HG02981 (cell line): ENCODE measurements around the gene C9orf43.
"Not testable (repeated sequence)": the region's sequence is repeated elsewhere in the genome, so short reads cannot be mapped to it uniquely, and the experiment has no call there.

Experiments
- ATAC-seq: cut with Tn5 transposase; IDR thresholded peaks from one replicate; pipeline ENCODE4 v1.9.1; 2021; ENCODE audit warnings: mild to moderate bottlenecking, moderate library complexity; ENCODE audit not compliant: unreplicated experiment

C9orf43 gene

GRCh38 chr9:113409883-113410206 lies 702 bp upstream of the C9orf43 start:
- peak; percentile 1 for ATAC-seq

- ATAC-seq: peak; percentile 96
Observed at GRCh38 chr9:113416149-113416721, 5.7 kb downstream of the C9orf43 start.

GRCh38 chr9:113417370-113417769 lies 6.8 kb downstream of the C9orf43 start:
- no peak for ATAC-seq

GRCh38 chr9:113421726-113422125 lies 11.2 kb downstream of the C9orf43 start:
- ATAC-seq: no peak

- ATAC-seq: no peak
Observed at GRCh38 chr9:113425072-113425471, 14.5 kb downstream of the C9orf43 start.

- no peak for ATAC-seq
Observed at GRCh38 chr9:113426701-113427100, 16.2 kb downstream of the C9orf43 start.

- ATAC-seq: no peak
Observed at GRCh38 chr9:113427629-113428028, 17.1 kb downstream of the C9orf43 start.

- ATAC-seq: peak; percentile 68
Observed at GRCh38 chr9:113428062-113428615, 17.6 kb downstream of the C9orf43 start.

GRCh38 chr9:113431191-113431590 lies 20.6 kb downstream of the C9orf43 start:
- no peak for ATAC-seq

- ATAC-seq: no peak
Observed at GRCh38 chr9:113436728-113437515, 26.4 kb downstream of the C9orf43 start.

GRCh38 chr9:113437716-113438115 lies 27.2 kb downstream of the C9orf43 start:
- not testable (repeated sequence) for ATAC-seq

- ATAC-seq: no peak
Observed at GRCh38 chr9:113444736-113445135, 34.2 kb downstream of the C9orf43 start.

GRCh38 chr9:113446323-113446740 lies 35.8 kb downstream of the C9orf43 start:
- no peak for ATAC-seq

- ATAC-seq: no peak
Observed at GRCh38 chr9:113449376-113449775, 38.8 kb downstream of the C9orf43 start.

- ATAC-seq: no peak
Observed at GRCh38 chr9:113452113-113452605, 41.6 kb downstream of the C9orf43 start.

GRCh38 chr9:113454914-113455761 lies 44.6 kb downstream of the C9orf43 start:
- no peak for ATAC-seq

- no peak for ATAC-seq
Observed at GRCh38 chr9:113456235-113456634, 45.7 kb downstream of the C9orf43 start.

- ATAC-seq: no peak
Observed at GRCh38 chr9:113461285-113461684, 50.7 kb downstream of the C9orf43 start.

- ATAC-seq: no peak
Observed at GRCh38 chr9:113461943-113462342, 51.4 kb downstream of the C9orf43 start.

GRCh38 chr9:113462781-113463286 lies 52.3 kb downstream of the C9orf43 start:
- ATAC-seq: no peak
